OCI-LY7 (cell line): ENCODE measurements around the gene TNS3.

ENCODE experiments used
- EZH2phosphoT487 ChIP-seq: fragments of 200-600 bp; sonication (generic); IDR thresholded peaks from 2 replicates; pipeline ENCODE4 v1.6.1; 2018; ENCODE audit warnings: low read depth, borderline replicate concordance, mild to moderate bottlenecking, mixed run types, antibody characterized with exemption, low read length, moderate library complexity, mixed read lengths
- TF ChIP-seq, protein P1 (sequence below): fragments of 200-600 bp; sonication (generic); conservative IDR thresholded peaks from 2 replicates; pipeline ENCODE4 v1.5.1; 2014; ENCODE audit warnings: mild to moderate bottlenecking, antibody characterized with exemption, low read length, moderate library complexity, mixed read lengths

DNA sequence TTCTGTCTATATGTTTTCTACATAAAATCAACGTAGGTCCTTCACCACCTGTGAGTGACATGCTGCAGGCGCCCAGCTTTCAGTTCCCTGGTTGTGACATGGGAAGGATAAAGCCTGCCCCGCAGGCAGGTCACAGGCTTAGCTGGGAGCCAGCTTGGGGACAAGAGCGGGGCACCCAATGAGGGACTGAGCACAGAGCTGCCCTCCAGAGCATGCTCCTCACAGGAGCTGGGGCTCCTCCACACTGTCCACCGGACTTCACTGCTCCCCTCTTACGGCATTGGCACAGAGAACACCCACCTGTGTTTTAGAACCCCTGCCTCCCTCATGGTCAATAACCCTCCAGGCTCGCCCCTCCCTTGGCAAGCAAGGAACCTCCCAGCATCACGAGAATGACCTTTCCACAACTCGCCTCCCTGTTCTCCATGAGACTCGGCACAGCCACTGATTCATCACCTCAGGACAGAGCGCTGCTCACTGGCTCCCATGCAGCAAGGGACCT is 187.1 kb downstream of the TNS3 start:
- TF ChIP-seq, protein P1, sequence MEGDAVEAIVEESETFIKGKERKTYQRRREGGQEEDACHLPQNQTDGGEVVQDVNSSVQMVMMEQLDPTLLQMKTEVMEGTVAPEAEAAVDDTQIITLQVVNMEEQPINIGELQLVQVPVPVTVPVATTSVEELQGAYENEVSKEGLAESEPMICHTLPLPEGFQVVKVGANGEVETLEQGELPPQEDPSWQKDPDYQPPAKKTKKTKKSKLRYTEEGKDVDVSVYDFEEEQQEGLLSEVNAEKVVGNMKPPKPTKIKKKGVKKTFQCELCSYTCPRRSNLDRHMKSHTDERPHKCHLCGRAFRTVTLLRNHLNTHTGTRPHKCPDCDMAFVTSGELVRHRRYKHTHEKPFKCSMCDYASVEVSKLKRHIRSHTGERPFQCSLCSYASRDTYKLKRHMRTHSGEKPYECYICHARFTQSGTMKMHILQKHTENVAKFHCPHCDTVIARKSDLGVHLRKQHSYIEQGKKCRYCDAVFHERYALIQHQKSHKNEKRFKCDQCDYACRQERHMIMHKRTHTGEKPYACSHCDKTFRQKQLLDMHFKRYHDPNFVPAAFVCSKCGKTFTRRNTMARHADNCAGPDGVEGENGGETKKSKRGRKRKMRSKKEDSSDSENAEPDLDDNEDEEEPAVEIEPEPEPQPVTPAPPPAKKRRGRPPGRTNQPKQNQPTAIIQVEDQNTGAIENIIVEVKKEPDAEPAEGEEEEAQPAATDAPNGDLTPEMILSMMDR: no peak
- TF ChIP-seq EZH2phosphoT487: no peak
